OCI-LY7 (cell line): ENCODE data around the gene EEIG2.

ENCODE experiments used
- EZH2phosphoT487 ChIP-seq: fragments of 200-600 bp; sonication (generic); IDR thresholded peaks from 2 replicates; pipeline ENCODE4 v1.6.1; 2018; ENCODE audit warnings: low read depth, borderline replicate concordance, mild to moderate bottlenecking, mixed run types, antibody characterized with exemption, low read length, moderate library complexity, mixed read lengths
- TF ChIP-seq, protein P1 (sequence below): fragments of 200-600 bp; sonication (generic); conservative IDR thresholded peaks from 2 replicates; pipeline ENCODE4 v1.5.1; 2014; ENCODE audit warnings: mild to moderate bottlenecking, antibody characterized with exemption, low read length, moderate library complexity, mixed read lengths

DNA sequence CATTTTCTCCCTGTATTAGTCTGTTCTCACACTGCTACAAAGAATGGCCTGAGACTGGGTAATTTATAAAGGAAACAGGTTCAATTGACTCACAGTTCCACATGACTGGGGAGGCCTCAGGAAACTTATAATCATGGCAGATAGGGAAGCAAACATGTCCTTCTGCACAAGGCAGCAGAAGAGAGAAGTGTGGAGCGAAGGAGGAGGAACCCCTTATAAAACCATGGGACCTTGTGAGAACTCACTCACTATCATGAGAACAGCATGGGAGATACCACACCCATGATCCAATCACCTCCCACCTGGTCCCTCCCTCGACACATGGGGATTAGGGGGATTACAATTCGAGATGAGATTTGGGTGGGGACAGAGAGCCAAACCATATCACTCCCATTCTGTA, 35.2 kb upstream of the EEIG2 start:
- TF ChIP-seq, protein P1, sequence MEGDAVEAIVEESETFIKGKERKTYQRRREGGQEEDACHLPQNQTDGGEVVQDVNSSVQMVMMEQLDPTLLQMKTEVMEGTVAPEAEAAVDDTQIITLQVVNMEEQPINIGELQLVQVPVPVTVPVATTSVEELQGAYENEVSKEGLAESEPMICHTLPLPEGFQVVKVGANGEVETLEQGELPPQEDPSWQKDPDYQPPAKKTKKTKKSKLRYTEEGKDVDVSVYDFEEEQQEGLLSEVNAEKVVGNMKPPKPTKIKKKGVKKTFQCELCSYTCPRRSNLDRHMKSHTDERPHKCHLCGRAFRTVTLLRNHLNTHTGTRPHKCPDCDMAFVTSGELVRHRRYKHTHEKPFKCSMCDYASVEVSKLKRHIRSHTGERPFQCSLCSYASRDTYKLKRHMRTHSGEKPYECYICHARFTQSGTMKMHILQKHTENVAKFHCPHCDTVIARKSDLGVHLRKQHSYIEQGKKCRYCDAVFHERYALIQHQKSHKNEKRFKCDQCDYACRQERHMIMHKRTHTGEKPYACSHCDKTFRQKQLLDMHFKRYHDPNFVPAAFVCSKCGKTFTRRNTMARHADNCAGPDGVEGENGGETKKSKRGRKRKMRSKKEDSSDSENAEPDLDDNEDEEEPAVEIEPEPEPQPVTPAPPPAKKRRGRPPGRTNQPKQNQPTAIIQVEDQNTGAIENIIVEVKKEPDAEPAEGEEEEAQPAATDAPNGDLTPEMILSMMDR: no peak
- no peak for TF ChIP-seq EZH2phosphoT487
